ENCODE data around the gene AGAP5. TPM values are rescaled to one million over a fixed set of nuclear protein-coding genes. Genes with fewer than 3 reads are reported as not detected.
"Not testable (repeated sequence)": the region's sequence is repeated elsewhere in the genome, so short reads cannot be mapped to it uniquely, and the experiment has no call there.

Gene AGAP5
- total and polyA plus RNA-seq, 9 of the 15 experiments (the other 6 are each of a cell fraction or from before 2014, with no cell fraction given) = 0.32 to 7.5 (median 5.3) TPM

DNA sequence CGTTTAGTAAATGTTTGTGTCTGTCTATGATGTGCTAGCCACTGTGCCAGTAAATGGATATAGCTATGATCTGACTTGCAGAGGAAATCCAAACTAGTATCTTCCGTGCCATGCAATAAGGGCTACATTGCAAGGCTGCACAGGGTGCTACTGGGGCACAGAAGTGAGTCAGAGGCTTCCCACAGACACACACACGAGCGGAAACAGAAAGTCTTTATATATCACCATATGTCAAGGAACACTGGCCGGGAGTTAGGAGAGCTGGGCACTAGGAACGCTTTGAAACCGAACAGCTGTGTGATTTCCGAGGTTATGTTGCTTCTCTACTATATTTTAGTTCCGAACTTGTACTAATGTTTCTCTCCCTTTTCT is 31.9 kb upstream of the AGAP5 start:
- H3K27me3 ChIP-seq (ENCODE audit: control insufficient read depth in 2 of 2, insufficient read depth in 2 of 2, low read length in 2 of 2); intact Hi-C loops (cut with micrococcal nuclease): not testable (repeated sequence)

DNA sequence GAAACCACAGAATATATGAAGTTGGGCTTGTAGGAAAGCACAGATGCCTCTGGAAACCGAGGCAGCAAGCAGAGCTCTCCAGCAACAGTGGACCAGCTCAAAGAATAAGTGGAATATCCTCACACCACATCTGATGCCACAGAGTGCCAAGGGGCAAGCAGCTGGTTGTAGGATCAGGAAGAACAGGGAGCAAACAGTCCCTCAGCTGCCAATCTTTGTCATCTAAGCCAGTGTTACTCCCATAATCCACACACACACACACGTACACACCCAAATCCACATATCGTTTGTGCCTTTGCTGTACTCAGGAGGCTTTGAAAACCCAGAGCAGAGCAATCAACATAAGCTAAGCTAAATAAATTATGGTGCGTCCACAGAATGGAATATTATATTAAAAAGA is 25.6 kb upstream of the AGAP5 start:
- DNase-seq (ENCODE audit: extremely low read depth in 1 of 4, low spot score in 3 of 4) (no peak), FAIRE-seq (no peak), ATAC-seq (no peak)
- no peak overlapping the region for H3K4me3 ChIP-seq
- WGBS (ENCODE audit: insufficient coverage, low coverage, missing lambda C conversion rate) = 75% methylated on average over 4 of the region's 4 CpGs
- POLR2A ChIA-PET = interaction anchor here (0.6 to 1.2 kb wide), 2 partner anchors 11 to 21 kb away, joined by 3 read pairs; partner anchors contain the start of gene SEC24C
- in situ Hi-C loops (cut with MboI) (no loop called here), intact Hi-C loops (cut with micrococcal nuclease) (no loop called here)
- H3K36me3 ChIP-seq (ENCODE audit: control insufficient read depth, insufficient read depth, low read length) = peaks cover 91% of the 10 kb centered on the region
- H3K4me2 ChIP-seq (ENCODE audit: insufficient read depth, low read length) = no peak overlapping the region
- H3K9me1 ChIP-seq (ENCODE audit: control insufficient read depth, insufficient read depth, low read length) = no peaks in the 10 kb centered on the region
- no peaks in the 10 kb centered on the region for H3K27me3 ChIP-seq (ENCODE audit: control insufficient read depth in 2 of 2, insufficient read depth in 2 of 2, low read length in 2 of 2)
- no peaks in the 10 kb centered on the region for H3K4me1 ChIP-seq (replicated peaks in 1 of 2; ENCODE audit: control insufficient read depth in 2 of 2, insufficient read depth in 2 of 2, low read length in 2 of 2)
- no peak overlapping the region for H3K27ac ChIP-seq (ENCODE audit: extremely low read depth, low read depth, low read length)
- H3K9me3 ChIP-seq (replicated peaks; ENCODE audit: control insufficient read depth, insufficient read depth, low read depth, low read length) = no peaks in the 10 kb centered on the region
- H4K20me1 ChIP-seq (replicated peaks; ENCODE audit: control insufficient read depth, insufficient read depth, low read length) = no peaks in the 10 kb centered on the region
- CTCF ChIA-PET (ENCODE audit: low intra/inter-chr PET ratio) = no interaction called here
- BruUV-seq (replicated peaks) = no TSS peak
- peaks cover 3% of the 10 kb centered on the region; the same call in 1 of the 3 replicates for H3K79me2 ChIP-seq (ENCODE audit: control insufficient read depth, insufficient read depth, low read length)
- H2AFZ ChIP-seq (ENCODE audit: low read depth, low read length) = no peak overlapping the region
- no peak overlapping the region for H3K9ac ChIP-seq (ENCODE audit: insufficient read depth in 1 of 2, low read depth in 2 of 2, low read length in 2 of 2)
- TF ChIP-seq, protein P1, sequence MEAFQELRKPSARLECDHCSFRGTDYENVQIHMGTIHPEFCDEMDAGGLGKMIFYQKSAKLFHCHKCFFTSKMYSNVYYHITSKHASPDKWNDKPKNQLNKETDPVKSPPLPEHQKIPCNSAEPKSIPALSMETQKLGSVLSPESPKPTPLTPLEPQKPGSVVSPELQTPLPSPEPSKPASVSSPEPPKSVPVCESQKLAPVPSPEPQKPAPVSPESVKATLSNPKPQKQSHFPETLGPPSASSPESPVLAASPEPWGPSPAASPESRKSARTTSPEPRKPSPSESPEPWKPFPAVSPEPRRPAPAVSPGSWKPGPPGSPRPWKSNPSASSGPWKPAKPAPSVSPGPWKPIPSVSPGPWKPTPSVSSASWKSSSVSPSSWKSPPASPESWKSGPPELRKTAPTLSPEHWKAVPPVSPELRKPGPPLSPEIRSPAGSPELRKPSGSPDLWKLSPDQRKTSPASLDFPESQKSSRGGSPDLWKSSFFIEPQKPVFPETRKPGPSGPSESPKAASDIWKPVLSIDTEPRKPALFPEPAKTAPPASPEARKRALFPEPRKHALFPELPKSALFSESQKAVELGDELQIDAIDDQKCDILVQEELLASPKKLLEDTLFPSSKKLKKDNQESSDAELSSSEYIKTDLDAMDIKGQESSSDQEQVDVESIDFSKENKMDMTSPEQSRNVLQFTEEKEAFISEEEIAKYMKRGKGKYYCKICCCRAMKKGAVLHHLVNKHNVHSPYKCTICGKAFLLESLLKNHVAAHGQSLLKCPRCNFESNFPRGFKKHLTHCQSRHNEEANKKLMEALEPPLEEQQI (IDR thresholded peaks at IDR 0.05) = no peak
- TF ChIP-seq, protein P2, sequence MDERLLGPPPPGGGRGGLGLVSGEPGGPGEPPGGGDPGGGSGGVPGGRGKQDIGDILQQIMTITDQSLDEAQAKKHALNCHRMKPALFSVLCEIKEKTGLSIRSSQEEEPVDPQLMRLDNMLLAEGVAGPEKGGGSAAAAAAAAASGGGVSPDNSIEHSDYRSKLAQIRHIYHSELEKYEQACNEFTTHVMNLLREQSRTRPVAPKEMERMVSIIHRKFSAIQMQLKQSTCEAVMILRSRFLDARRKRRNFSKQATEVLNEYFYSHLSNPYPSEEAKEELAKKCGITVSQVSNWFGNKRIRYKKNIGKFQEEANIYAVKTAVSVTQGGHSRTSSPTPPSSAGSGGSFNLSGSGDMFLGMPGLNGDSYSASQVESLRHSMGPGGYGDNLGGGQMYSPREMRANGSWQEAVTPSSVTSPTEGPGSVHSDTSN (CRISPR knock-in tag; IDR thresholded peaks at IDR 0.05; ENCODE audit: low read depth) = no peak
- TF ChIP-seq, protein P2 (tag; conservative IDR thresholded peaks at IDR 0.05; ENCODE audit: low read depth) = no peak
- TF ChIP-seq POLR2H (tag; IDR thresholded peaks at IDR 0.05; ENCODE audit: low read depth) = no peak
- TF ChIP-seq, protein P3, sequence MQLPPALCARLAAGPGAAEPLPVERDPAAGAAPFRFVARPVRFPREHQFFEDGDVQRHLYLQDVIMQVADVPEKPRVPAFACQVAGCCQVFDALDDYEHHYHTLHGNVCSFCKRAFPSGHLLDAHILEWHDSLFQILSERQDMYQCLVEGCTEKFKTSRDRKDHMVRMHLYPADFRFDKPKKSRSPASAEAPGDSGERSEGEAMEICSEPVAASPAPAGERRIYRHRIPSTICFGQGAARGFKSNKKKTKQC (CRISPR knock-in tag; IDR thresholded peaks at IDR 0.05) = no peak
- TF ChIP-seq, protein P4, sequence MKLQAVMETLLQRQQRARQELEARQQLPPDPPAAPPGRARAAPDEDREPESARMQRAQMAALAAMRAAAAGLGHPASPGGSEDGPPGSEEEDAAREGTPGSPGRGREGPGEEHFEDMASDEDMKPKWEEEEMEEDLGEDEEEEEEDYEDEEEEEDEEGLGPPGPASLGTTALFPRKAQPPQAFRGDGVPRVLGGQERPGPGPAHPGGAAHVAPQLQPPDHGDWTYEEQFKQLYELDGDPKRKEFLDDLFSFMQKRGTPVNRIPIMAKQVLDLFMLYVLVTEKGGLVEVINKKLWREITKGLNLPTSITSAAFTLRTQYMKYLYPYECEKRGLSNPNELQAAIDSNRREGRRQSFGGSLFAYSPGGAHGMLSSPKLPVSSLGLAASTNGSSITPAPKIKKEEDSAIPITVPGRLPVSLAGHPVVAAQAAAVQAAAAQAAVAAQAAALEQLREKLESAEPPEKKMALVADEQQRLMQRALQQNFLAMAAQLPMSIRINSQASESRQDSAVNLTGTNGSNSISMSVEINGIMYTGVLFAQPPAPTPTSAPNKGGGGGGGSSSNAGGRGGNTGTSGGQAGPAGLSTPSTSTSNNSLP (IDR thresholded peaks at IDR 0.05; ENCODE audit: borderline replicate concordance, low read depth, low read length) = no peak

More for the DNA sequence above, 31.9 kb upstream of the AGAP5 start:
- peak overlapping the region; percentile 100 for H2AFZ ChIP-seq (ENCODE audit: low read depth, low read length)
- H3K9me1 ChIP-seq (ENCODE audit: control insufficient read depth, insufficient read depth, low read length); H4K20me1 ChIP-seq (replicated peaks; ENCODE audit: control insufficient read depth, insufficient read depth, low read length); in situ Hi-C loops (cut with MboI); CTCF ChIA-PET (ENCODE audit: low intra/inter-chr PET ratio); H3K9me3 ChIP-seq (replicated peaks; ENCODE audit: control insufficient read depth, insufficient read depth, low read depth, low read length); TF ChIP-seq CEBPG (CRISPR knock-in tag; IDR thresholded peaks at IDR 0.05): not testable (repeated sequence)
- peak overlapping the region; percentile 96 for H3K4me3 ChIP-seq
- peak overlapping the region; percentile 97 for H3K27ac ChIP-seq (ENCODE audit: extremely low read depth, low read depth, low read length)
- H3K4me1 ChIP-seq (replicated peaks in 1 of 2; ENCODE audit: control insufficient read depth in 2 of 2, insufficient read depth in 2 of 2, low read length in 2 of 2) = peaks cover 0 to 19% of the 10 kb centered on the region in 2 experiments; a peak in 3 of 5 replicates
- FAIRE-seq (peak; percentile 23), ATAC-seq (peak; percentile 5), DNase-seq (ENCODE audit: extremely low read depth in 1 of 4, low spot score in 3 of 4) (peak in 1 of 4 experiments; percentile 15)
- BruUV-seq (replicated peaks) = TSS peak; percentile 76
- peak overlapping the region; percentile 95 for H3K4me2 ChIP-seq (ENCODE audit: insufficient read depth, low read length)
- H3K79me2 ChIP-seq (ENCODE audit: control insufficient read depth, insufficient read depth, low read length) = peaks cover 37% of the 10 kb centered on the region
- under 1% methylated on average over 9 of the region's 9 CpGs for WGBS (ENCODE audit: insufficient coverage, low coverage, missing lambda C conversion rate)
- POLR2A ChIA-PET = interaction anchor here (0.7 to 7.0 kb wide), 10 partner anchors 11 to 633 kb away, joined by 3 to 118 read pairs (median 4); partner anchors contain the start of genes P4HA1 and SEC24C
- peaks cover 58% of the 10 kb centered on the region for H3K36me3 ChIP-seq (ENCODE audit: control insufficient read depth, insufficient read depth, low read length)
- 0 out of 4 replicates have a peak, but pooled peaks of 1 of the 2 experiments have one; percentile 1 for TF ChIP-seq CEBPG (tag; conservative IDR thresholded peaks at IDR 0.05 in 1 of 2, IDR thresholded peaks at IDR 0.05 in 1 of 2)
- peak overlapping the region; percentile 94 to 95 for H3K9ac ChIP-seq (ENCODE audit: insufficient read depth in 1 of 2, low read depth in 2 of 2, low read length in 2 of 2)
